ENCODE results near the gene SHISA9. TPM values are rescaled to one million over a fixed set of nuclear protein-coding genes. Genes with fewer than 3 reads are reported as not detected.

SHISA9 gene
- total RNA-seq, 1 donor from 2014 or later: not detected

DNA sequence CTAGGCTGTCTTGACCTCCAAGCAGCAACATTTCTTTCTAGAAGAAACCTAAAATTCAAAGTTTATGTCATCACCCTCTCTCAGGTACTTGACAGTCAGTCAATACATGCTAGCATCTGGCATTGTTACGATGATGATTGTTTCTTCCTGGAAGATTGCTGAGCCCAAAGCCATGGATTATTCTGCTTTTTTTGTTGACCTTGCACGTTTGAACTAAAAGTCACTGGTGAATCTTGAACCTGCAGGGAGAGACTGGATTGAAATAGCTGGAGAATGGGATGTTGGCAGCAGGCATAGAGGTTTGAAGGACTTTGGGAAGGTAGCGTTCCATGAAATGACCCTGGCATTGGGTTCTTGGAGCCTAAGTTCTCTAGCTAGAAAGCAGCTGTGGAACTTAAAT lies 42.9 kb downstream of the SHISA9 start:
- DNase-seq (ENCODE audit: low read depth in 2 of 2): no peak

DNA sequence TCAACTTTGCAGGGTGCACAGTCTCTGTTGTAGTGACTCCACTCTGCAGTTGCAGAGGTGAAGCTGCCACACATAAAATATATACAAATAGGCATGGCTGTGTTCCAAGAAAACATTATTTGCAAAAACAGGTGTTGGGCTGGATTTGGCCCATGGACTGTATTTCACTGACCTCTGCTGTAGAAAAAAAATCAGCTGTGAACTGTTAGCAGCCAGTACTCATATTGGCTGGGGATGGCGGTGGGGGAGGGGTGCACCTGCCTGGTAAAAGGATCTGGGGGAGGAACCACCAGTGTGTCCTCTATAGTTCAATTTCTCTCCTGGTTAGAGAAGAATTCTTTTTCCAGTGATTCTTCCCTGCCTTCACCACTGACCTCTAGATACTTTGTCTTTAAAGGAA lies 50.0 kb downstream of the SHISA9 start:
- DNase-seq (ENCODE audit: low read depth in 2 of 2): no peak

DNA sequence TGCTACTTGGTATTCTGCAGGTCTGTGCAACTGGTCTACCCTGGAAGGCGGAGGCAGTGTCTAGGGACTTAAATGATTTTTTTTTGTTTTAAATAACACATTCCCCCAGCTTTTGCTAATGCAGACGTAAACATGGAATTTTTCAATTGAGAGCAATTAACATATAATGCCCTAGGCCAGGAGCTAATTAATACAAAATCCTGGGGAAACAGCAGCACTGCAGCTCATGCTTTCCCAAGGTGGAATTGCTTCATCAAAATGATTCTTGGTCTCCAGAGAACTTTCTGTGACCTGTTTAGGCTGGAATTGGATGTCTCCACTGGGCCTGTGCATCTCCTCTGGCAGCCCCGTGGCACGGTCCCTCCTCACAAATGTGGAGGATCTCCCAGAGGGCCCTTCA lies 50.6 kb downstream of the SHISA9 start:
- no peak for DNase-seq (ENCODE audit: low read depth in 2 of 2)

DNA sequence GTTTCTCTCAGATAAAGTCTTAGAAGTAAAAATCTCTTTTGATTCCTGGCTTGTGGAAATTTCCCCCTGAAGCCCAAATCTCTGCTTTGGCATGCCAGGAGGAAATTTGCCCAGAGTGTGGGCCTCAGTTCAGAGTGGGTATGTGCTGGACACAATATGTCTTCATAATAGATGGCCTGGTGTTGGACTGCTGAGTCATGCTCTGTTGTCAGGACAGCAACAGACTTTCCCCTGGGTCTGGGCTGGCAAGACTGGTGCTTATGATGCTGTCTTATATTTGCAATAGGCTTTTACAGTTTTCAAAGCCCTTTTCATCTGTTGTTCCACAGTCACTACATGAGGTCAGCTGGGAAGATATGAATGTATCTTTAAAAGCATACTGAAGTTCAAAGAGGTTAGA lies 57.0 kb downstream of the SHISA9 start:
- DNase-seq (ENCODE audit: low read depth in 2 of 2): no peak

DNA sequence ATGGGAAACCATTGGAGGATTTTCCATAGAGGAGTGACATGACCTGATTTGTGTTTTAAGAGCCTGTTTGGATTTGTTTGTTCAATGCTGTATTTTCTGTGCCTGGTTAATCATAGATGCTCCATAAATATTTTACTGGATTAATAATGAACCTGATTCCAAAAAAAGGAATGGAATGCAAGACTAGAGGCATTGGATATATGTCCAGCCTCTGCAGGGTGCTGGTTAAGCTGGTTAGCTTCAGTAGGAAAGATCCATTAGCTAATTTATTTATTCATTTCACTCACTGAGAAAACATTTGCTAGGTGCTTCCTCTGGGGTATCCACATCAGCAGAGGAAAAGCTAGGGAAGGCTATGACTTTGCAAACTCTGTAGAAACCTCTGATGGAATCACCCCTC lies 57.7 kb downstream of the SHISA9 start:
- DNase-seq (ENCODE audit: low read depth in 2 of 2): no peak

DNA sequence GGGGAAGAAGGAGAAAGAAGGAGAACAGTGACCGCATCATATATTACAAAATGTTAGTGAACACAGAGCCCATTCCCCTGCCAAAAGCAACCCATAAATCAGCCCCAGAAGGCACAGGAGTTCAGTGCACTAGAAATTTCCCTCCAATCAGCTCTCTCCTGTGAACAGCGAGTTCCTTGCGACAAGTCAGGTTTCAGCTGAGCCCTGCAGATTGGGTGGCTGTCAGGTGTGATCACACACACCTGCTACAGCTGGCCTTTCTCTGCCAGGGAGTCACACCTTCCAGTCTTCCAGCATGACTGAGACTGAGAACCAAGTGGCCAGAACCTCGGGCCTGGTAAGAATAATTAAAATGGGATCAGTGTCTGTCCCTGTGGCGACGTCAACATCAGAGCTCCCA lies 60.2 kb downstream of the SHISA9 start:
- no peak for DNase-seq (ENCODE audit: low read depth in 2 of 2)

DNA sequence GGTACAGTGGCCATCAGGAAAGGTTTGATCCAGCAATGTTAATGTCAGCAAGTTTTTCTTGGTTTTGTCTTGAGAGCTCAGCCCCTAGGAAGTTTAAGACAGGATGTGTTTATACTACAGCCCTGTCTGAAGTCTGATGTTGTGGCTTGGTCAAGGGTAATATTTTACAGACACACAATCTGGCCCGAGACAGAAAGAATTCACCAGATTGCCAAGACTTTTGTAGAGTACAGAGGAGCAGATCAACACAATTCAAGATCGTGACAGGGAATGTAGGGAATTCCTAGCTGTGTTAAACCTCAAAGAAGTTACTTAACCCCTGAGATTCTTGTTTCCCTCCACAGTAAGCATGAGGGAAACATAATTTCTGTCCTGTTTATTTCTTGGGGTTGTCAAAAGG lies 63.1 kb downstream of the SHISA9 start:
- no peak for DNase-seq (ENCODE audit: low read depth in 2 of 2)

DNA sequence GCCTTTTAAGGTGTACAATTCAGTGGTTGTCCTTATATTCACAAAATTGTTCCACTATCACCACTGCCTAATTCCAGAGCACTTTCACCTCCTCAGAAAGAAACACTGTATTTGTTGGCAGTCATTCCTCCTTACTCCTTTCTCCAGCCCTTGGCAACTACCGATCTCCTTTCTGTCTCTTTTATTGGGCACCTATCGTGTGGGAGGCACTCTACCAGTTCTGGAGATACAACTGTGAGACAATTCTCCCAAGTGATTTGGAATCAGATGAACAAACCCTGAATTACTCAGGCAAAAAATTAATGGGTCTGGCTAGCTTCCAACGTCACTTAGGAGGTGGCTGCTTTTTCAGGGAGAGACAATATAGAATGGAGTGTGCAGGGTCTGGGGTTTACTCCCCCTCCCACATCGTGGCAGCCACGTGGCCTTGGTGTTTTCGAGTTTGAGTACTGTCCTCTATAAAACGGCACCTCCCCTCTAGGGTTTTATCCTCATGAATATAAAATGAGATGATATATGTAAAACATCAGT lies 63.9 kb downstream of the SHISA9 start:
- DNase-seq (ENCODE audit: low read depth in 2 of 2): no peak

DNA sequence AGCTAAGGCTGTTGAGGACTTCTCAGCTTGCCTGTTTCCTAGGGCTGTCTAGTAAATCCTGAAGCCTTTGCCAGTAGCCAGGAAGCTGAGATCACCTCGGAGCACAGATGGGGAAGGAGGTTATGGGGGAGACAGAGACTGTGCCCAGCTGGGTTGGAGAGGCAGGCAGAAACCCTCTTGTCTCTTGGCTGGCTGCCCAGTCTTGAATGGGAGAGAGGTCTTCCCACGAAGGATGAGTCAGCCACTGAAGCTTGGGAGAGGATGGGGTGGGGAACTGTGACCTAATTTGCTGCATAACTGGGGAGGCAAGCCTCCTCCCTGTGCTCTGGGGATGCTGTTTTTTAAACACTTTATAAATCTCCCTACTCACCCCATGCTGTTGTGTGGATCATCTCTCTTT lies 69.8 kb downstream of the SHISA9 start:
- no peak for DNase-seq (ENCODE audit: low read depth in 2 of 2)

DNA sequence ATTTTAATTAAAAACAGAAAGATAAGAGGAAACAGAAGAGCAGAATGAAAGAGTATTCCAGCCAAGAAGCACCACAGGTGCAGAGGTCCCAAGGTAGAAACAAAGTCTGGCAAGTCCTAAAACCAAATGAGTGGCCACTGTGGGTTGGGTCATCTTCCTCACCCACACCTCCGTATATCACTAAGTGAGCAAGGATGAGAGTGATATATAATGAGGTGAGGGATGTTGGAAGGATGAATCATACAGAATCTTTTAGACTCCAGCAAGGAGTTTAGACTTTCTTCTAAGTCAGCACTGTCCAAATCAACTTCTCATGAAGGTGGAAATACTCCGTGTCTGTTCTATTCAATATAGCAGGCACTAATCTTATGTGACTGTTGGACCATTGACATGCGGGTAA lies 70.8 kb downstream of the SHISA9 start:
- DNase-seq (ENCODE audit: low read depth in 2 of 2): no peak

DNA sequence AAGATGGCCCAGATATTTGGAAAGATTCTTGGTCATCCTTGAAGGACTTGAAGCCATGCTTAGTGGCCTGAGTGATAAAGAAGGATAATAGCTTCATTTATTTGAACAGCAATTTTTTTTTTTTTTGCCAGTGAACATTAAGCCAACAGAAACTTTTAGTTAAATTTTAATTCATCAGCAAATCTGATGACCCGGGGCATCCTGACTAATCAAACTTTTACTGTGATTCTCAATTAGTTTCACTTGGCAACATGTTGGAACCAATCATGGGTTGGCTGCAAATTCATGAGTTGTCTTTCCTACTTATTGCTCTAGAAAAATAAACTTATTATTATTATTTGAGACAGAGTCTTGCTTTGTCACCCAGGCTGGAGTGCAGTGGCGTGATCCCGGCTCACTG lies 74.4 kb downstream of the SHISA9 start:
- no peak for DNase-seq (ENCODE audit: low read depth in 2 of 2)

DNA sequence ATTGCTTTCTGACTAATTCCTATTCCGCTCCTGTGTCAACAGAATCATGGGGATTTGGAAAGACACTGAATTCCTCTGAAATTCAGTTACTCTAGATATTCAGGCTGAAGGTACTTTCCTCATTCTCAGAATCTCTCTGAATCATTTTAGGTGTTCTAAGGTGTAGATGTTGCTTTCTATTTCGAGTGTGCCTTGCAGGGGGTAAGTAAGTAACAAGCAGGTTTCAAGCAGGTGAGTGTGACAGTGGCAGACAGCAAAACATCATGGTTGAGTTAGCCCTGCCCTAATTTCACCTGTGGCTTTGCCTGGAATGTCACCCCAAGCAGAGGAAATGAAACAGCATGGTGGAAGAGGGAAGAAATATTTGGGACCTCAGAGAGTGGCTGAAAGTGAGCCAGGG lies 75.1 kb downstream of the SHISA9 start:
- DNase-seq (ENCODE audit: low read depth in 2 of 2): no peak

DNA sequence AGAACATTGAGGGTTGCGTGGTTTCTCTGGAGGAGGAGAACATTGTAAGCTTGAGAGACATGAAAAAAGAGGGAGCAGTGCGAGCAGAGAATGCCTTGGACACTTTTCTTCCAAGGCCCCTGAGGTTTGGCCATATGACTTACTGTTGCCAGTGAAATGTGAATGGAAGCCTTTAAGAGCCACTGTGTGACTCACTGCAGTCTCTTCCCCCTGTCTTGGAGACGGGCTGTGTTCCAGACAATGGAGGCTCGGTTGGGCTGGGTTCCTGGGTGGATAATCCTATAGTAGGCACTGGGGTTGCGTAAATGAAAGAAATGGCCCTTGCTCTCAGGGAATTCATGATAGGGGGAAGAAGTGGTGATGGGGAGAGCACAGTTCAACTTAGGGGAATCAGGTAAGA lies 75.5 kb downstream of the SHISA9 start:
- no peak for DNase-seq (ENCODE audit: low read depth in 2 of 2)

DNA sequence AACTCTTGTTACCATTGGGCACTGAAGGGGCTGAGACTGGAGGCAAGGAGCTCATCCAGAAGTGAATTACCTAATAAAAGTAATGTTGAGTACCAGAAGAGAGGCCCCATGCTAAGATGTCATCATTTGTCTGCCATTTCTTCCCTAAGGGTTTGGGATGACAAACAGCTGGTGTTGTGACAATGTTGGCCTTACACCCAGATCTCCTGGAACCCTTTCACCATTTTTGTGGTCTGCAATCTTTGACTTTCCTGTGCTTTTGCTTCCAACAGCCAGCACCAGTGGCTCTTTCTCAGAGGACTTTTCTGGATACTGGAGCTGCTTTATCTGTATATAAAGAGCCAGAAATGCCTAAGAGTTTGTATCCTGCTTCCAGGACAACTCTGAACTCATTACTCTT lies 84.1 kb downstream of the SHISA9 start:
- no peak for DNase-seq (ENCODE audit: low read depth in 2 of 2)

DNA sequence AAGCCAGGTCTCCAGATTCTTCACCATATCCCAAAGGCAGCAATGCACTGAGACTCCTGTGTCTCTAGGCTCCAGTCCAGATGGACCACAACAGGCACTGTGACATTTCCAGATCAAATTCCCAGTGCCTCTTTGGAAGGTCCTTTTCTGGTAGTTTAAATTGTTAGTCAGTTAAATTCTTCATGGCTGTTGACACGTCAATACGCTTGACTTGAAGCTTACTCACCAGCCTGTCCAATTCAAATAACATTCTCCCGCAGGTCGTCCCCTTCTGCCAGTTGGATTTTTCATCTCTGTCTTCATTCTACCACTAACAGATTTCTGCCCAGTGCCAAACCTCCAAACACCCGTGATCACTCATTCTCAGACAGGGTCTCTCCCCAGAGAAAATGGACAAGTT lies 86.7 kb downstream of the SHISA9 start:
- DNase-seq (ENCODE audit: low read depth in 2 of 2): no peak

DNA sequence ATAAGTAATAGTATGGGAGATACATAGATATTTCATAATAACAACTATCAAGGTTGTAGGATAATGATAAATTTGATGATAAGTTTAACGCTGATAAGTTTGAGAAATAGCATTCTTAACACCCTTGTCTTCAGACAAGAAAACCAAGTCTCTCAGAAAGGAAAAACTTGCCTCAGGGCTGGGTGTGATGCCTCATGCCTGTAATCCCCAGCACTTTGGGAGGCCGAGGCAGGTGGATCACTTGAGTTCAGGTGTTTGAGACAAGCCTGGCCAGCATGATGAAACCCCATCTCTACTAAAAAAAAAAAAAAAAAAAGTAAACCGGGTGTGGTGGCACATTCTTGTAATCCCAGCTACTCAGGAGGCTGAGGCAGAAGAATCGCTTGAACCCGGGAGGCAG lies 90.7 kb downstream of the SHISA9 start:
- DNase-seq (ENCODE audit: low read depth in 2 of 2): no peak

DNA sequence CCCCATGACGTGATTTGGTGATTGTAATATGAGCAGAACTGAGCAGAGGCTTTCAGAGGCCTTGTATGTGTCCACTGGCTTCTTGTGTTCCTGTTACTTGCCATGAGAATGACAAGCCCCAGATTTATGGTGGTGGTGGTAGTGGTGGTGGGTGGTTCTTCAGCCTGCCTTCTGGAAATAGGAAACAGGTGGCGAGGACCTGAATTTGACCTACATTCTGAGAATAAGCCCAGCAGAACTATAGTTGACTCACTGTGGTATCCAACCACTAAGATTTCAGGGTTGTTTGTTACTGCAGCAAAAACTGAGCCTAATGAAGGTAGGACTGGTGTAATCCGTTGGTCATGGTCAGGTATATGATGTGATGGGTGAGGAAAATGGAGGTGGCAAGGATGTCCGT lies 93.0 kb downstream of the SHISA9 start:
- DNase-seq (ENCODE audit: low read depth in 2 of 2): no peak

DNA sequence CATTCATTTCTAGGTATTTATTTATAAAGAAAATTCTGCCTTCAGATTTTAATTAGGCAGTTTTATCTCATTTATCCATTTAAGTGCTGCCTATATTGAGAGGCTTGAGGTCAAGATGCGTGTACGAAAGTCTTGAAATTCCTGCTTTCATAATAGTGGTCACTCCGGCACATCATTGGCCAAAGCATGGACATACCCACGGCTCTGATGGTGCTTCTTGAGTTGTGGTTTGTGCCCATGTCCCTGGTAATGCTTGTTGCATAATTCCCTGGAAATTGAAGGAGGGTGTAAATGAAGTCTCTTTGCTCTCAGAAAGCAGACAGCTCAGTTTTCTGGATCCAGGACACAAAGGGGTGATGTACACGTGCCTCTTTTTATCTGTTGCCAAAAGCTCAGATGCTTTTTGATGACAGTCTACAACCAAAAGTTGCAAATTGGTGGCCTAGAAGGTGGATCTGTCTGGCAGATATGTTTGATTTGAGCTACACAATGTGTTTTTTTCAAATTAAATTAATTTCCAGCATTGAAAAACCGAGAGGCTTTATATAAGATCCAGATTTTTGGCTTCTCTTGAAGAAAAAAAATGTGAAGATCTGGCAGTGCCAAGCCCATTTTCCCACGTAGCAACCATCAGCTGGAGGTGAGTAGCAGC lies 94.4 kb downstream of the SHISA9 start:
- no peak for DNase-seq (ENCODE audit: low read depth in 2 of 2)

DNA sequence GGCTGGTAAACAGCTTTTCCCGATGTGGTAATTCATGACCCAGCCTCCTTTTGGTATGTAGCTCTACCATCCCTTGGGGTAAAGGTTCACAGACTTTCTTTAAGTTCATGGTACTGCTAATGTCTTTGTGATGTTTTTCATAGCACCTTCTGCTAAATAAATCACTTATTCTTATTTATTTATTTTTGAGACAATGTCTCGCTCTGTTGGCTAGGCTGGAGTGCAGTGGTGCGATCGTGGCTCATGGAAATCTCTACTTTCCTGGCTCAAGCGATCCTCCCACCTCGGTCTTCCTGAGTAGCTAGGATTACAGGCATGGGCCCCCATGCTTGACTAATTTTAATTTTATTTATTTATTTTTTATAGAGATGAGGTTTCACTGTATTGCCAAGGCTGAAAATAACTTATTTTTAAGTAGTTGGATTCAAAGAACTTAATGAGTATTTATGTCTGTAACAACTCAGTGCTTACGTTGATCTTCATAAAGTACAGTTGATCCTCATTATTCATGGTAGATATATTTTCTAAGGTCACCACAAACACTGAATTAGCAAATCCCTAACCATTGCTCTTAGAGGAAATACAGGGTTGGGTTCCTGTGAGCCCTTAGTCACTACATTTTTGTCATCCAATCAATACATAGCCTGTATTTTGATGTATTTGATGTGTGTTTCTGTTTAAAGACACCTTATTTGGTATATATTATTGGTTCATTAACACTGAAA lies 97.1 kb downstream of the SHISA9 start:
- no peak for DNase-seq (ENCODE audit: low read depth in 2 of 2)

DNA sequence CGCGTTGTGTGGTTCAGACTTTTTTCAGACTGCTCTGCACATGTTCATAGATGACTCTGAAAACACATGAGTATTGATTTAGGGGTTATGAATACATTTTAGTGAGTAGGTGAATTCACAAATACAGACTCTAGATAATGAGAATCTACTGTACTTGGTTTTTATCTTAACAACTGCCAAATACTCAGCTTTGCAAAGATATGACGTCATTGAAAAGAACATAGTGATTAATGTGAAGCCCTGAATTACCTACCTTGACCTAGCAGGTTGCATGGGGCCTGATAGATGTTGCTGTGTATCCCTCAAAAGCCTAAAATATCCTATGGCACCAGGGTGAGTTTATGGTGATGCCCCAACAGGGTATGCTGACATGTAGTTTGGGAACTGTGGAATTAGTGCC lies 98.0 kb downstream of the SHISA9 start:
- no peak for DNase-seq (ENCODE audit: low read depth in 2 of 2)

DNA sequence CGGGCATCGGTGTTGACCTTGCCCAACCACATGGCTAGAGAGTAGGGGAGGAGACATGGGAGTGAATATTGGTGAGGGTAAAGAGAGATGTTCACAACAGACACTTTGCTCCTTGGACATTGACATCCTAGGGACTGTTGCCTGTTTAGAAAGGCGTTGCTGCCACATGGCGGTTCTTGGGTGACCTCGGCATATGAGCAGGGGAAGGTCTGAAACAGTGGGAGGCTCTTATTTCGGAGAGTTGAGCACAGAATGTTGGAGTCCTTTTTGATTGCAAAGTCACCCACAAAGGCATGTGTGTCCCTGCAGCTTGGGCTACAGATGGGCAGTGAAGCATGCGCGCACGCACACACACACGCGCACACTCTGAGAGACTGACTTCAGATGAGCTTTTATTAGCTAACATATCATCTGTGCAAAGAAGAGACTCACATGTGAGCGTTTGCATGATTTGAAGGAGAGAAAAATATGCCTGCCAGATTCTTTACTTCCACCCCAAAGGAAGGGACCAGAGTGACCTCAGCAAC lies 104.4 kb downstream of the SHISA9 start:
- no peak for DNase-seq (ENCODE audit: low read depth in 2 of 2)

DNA sequence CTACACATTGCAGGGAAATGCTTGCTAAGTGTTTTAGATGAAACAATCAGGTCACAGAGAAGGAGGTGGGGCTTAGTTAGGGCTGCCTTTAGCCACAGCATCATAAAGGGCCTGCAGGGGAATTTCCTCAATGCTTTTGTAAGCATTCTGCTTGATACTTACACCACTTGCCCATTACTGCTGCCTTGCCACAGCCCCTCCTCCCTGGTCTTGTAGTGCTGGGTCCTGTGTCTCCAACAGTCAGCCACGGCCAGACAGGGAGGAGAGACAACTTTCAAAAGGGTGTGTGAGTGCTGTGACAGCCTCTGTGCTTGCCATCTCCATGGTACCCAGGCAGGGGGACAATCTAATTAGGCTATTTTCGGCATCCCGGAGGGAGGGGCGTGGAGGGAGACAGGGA lies 111.2 kb downstream of the SHISA9 start:
- DNase-seq (ENCODE audit: low read depth in 2 of 2): no peak

DNA sequence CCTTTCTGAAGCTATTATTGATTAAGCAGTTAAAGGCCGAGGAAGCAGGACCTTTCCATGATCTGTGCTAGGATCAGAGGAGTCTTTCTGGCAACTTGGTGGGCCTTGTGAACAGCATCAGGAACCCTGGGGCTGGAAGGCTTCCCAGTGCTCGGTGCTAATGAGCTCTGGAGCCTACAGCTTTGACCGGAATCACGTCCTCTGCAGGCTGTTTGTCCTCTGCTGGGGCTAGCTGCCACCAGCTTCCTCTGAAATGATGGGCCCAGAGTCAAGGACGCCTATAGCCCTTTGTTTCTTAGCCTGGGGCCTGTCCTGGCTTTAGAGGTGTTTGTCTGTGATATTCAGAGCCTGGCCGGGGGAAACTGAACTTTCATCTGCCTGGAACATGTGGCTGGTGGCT lies 111.6 kb downstream of the SHISA9 start:
- DNase-seq (ENCODE audit: low read depth in 2 of 2): no peak

All from dermis microvascular lymphatic vessel endothelial cell (primary cell).